Femur (tissue), 1 donor: ENCODE results near the gene THOC5.
"Not testable (repeated sequence)": the region's sequence is repeated elsewhere in the genome, so short reads cannot be mapped to it uniquely, and the experiment has no call there.

Experiments used
- DNase-seq: peaks from one replicate; pipeline ENCODE4 v3.0.0-alpha.2; 2017

The THOC5 gene

GRCh38 chr22:29553351-29554224, at the start of gene THOC5:
TSS of gene THOC5 (minus strand) at chr22:29553757. CDS start at chr22:29549147, 4,610 bp downstream.
- DNase-seq: peak; percentile 97

DNA sequence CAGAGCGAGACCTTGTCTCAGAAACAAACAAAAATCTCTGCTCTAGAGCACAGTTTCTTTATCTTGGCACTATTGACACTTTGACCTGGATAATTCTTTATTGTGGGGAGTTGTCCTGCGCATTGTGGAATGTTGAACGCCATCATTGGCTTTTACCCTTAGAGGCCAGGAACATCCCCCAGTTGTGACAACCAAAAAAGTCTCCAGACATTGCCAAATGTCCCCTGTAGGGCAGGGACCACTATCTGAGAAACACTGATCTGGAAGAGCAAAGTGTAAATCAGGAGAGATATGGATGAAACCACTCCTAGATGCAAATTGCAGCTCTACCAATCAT, 45.1 kb upstream of the THOC5 start:
- no peak for DNase-seq

DNA sequence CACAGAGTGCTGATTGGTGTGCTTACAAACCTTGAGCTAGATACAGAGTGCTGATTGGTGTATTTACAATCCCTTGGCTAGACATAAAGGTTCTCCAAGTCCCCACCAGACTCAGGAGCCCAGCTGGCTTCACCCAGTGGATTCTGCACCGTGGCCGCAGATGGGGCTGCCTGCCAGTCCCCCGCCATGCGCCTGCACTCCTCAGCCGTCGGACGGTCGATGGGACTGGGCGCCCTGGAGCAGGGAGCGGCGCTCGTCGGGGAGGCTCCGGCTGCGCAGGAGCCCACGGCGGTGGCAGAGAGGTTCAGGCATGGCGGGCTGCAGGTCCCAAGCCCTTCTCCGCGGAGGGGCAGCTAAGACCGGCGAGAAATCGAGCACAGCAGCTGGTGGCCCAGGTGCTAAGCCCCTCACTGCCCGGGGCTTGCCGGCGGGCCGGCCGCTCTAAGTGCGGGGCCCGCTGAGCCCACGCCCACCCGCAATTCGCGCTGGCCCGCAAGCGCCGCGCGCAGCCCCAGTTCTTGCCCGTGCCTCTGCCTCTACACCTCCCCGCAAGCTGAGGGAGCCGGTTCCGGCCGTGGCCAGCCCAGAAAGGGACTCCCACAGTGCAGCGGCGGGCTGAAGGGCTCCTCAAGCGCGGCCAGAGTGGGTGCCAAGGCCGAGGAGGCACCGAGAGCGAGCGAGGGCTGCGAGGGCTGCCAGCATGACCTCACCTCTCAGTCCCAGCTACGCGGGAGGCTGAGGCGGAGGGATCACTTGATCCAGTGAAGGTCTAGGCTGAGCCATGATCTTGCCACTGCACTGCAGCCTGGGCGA, 44.5 kb upstream of the THOC5 start:
- DNase-seq: not testable (repeated sequence)

DNA sequence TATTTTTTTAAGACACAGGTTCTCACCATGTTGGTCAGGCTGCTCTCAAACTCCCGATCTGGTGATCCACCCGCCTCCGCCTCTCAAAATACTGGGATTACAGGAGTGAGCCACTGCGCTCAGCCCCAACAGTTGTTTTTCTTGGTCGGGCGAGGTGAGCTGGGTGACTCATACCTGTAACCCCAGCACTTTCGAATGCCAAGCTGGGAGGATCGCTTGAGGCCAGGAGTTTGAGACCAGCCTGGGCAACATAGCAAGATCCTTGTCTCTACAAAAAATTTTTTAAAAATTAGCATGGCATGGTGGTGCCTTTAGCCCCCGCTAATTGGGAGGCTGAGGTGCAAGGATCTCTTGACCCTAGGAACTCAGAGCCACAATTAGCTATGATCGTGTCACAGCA, 42.9 kb upstream of the THOC5 start:
- DNase-seq: no peak

GRCh38 chr22:29594447-29594846, 40.9 kb upstream of the THOC5 start:
- not testable (repeated sequence) for DNase-seq

GRCh38 chr22:29593923-29594322, 40.4 kb upstream of the THOC5 start:
- no peak for DNase-seq

- no peak for DNase-seq
Observed at GRCh38 chr22:29587938-29588699, 34.6 kb upstream of the THOC5 start.

DNA sequence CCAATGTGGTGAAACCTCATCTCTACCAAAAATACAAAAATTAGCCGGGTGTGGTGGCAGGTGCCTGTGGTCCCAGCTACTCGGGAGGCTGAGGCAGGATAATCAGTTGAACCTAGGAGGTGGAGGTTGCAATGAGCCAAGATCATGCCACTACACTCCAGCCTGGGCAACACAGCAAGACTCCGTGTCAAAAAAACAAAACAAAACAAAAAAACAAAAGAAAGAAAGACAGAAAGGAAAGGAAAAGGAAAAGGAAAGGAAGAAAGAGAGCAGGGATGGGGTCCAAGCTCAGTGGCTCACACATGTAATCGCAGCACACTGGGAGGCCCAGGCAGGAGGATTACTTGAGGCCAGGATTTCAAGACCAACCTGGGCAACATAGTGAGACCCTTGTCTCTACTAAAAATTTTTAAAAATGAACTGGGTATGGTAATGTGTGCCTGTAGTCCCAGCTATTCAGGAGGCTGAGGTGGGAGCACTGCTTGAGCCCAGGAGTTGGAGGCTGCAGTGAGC, 32.7 kb upstream of the THOC5 start:
- DNase-seq: not testable (repeated sequence)

- DNase-seq: no peak
Observed at GRCh38 chr22:29584975-29585374, 31.4 kb upstream of the THOC5 start.

DNA sequence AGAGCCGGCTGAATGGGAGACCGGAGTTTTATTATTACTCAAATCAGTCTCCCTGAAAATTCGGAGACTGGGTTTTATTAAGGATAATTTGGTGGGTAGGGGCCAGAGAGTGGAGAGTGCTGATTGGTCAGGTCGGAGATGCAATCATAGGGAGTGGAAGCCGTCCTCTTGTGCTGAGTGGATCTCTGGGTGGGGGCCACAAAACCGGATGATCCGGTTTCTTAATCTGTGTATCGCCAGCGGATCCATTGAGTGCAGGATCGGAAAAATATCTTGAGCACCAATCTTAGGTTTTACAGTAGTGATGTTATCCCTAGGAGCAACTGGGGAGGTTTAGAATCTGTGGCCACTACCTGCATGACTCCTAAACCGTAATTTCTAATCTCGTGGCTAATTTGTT, 28.2 kb upstream of the THOC5 start:
- DNase-seq: no peak

DNA sequence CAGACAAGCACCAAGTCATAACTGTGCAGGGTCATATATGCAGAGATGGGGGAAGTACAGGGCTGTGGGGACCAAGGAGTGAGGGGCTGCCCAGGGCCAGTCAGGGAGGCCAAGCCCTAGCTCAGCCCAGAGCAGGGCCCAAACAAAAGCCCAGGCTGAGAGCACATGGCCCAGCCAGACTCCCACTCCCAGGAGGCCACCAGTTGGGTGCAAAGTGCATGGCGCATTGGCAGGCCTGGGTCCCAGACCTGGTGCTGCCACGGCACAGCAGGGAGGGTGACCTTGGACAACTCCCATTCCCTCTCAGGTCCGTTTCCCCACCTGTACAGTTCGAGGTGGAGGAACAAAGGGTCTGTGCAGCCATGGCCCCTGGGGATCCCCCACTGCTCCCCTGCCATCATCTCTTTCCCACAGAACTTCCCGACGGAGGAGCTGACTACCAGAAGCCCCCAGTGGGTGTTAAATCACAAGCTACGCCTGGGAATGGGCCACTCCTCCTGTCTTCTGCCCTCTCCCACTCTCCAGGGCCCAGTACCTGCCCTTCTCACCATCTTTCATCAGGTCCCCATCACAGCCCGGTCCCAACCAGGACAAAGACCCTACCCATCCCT, 26.7 kb upstream of the THOC5 start:
- no peak for DNase-seq

GRCh38 chr22:29578462-29579200, 25.1 kb upstream of the THOC5 start:
- DNase-seq: no peak

DNA sequence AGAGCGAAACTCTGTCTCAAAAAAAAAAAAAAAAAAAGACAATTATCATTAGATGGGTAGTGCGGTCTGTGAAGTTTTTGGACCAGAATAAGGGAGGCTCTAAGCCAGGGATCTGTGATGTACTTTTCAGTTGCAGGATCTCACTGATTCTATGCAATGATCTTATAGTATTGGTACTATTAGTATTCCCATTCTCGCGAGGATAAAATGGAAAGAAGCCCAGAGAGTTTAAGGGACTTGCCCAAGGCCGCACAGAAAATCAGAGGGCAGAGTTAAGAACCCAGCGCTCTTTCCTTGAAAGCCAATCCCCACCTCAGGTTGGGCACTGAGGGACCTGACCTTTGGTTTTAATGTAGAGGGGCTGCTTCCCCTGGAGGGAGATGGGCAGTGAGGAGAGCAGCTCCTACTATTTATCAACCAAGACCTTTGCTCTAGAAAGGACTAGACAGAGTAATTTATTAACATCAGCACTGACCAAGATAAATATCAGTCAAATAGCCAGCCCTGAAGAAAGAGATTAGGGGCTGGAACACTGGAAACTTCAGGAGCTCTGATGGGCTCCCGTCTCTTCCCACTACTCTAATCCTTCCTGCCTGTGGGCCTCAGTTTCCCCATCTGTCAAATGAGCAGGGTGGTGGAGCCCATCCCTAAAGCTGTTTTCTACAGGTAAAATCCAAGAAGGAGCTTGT, 21.3 kb upstream of the THOC5 start:
- DNase-seq: no peak

- DNase-seq: no peak
Observed at GRCh38 chr22:29570912-29571549, 17.5 kb upstream of the THOC5 start.

DNA sequence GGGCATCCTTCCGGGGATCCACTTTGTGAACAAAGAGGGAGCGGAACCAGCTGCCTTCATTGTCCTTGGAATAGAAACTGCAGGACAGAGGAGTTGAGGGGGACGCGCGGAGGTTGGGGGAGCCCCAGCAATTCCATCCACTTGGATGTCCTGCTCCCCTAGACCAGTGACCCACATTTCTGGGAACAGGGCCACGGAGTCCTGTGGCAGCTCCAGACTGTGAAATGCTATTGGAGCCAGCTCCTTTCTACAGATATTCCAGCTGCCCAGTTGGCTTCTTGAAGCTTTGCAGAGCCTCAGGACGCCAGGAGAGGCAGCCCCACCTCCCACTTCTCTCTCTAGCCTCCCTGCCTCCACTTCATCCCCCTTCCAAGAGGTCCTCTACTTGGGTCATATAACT, 16.9 kb upstream of the THOC5 start:
- DNase-seq: no peak

DNA sequence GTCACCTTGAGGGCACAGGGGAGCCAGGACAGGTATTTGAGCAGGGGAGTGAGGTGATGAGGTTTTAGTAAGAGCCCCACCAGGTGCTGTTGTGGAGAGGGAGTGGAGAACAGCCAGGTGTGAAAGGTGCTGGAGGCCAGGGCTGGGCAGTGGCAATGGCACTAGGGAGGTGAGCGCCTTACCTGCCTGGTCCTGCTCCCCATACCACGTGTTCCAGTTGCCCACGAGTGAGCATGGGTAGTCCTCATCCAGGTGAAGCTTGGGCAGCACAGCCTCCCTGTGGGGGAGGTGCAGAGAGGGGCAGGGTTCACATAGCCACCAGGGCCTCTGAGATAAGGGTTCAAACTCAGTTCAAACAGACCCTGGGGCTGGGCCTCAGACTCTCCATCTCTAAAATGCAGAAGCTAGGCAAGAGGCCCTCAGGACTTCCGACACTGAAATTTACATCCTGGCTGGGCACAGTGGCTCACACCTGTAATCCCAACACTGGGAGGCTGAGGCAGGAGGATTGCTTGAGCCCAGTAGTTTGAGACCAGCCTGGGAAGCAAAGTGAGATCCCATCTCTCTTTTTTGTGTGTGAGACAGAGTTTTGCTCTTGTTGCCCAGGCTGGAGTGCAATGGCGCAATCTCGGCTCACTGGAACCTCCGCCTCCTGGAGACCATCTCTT, 15.6 kb upstream of the THOC5 start:
- no peak for DNase-seq

DNA sequence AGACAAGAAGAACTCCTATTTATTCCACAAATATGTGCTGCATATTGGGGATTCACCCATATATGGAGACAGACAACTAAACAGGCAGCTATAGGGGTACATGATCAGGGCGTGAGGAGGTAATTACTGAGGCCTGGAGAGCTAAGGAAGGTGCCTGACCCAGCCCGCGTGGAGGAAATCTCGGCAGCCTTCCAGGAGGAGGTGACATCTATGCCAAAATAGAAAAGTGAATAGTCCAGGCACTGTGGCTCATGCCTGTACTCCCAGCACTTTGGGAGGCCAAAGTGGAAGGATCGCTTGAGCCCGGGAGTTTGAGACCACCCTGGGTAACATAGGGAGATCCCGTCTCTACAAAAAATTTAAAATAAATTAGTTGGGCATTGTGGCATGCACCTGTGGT, 13.8 kb upstream of the THOC5 start:
- DNase-seq: no peak

GRCh38 chr22:29566513-29566912, 13.0 kb upstream of the THOC5 start:
- DNase-seq: not testable (repeated sequence)

DNA sequence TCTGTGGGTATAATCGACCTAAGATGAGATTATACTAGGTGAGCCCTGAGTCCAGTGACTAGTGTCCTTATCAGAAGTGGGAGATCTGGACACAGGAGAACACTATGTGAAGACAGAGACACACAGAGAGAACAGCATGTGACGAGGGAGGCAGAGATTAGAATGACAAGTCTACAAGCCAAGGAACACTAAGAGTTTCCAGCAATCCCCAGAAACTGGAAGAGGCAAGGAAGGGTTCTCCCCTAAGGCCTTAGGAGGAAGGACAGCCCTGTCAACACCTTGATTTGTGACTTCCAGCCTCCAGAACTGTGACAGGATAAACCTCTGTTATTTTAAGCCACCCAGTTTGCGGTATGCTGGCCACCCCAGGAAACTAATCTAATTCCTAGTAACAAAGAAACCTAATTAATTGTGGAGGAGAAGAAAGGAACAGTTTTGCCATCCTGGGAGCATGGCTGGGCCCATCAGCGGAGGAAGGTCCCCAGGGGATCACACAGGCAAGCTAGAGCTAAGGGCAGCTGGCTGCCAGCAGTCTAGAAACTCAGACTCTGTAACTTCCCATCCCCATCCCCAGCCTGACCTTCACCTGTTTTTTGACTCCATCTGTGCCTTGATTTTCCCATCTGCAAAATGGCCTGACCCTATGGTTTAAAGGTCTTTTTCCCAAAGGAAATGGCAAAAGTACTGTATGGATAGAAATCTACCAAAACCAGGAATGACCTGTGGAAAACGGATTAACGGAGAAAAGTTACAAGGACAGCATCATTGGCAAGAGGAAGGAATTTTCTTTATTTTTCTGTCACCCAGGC, 10.3 kb upstream of the THOC5 start:
- DNase-seq: no peak
